MV-4-11 (cell line): Measurements from ENCODE around the gene SRBD1.
"Not testable (repeated sequence)": the region's sequence is repeated elsewhere in the genome, so short reads cannot be mapped to it uniquely, and the experiment has no call there.

Source experiments
- DNase-seq: peaks from one replicate; lab custom pipeline; 2025; lab: John Stamatoyannopoulos, UW

SRBD1 gene

DNA sequence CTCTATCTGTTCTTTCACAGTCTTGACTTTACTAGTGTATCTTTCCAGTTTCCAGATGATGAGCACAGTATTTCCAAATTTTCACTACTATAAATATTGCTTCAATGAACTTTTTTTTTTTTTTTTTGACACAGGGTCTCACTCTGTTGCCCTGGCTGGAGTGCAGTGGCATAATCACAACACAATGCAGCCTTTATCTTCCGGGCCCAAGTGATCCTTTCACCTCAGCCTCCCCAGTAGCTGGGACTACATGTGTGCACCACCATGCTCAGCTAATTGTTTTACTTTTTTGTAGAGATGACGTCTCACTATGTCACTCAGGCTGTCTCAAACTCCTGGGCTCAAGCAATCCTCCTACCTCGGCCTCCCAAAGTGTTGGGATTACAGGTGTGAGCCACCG is 142.8 kb downstream of the SRBD1 start:
- no peak for DNase-seq

DNA sequence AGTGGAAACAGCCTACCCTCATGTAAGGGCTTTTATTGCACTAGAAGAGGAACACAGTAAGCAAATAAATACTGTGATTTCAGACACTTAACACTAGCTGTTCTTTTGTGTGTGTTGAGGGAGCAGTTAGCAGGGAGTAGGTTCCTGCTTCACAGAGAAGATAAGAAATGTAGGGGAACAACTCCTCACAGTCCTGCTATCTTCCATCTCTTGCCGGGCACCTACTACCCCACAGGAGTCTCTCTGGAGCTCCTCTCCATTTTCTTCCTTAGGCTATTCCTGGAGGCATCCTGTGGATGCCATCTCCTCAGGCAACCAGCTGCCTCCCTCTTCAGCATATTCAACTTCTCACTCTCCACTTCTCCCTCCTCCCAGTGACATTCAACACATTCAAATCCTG is 145.0 kb downstream of the SRBD1 start:
- DNase-seq, result no peak

GRCh38 chr2:45460825-45461224 is 150.2 kb downstream of the SRBD1 start:
- DNase-seq, result no peak

DNA sequence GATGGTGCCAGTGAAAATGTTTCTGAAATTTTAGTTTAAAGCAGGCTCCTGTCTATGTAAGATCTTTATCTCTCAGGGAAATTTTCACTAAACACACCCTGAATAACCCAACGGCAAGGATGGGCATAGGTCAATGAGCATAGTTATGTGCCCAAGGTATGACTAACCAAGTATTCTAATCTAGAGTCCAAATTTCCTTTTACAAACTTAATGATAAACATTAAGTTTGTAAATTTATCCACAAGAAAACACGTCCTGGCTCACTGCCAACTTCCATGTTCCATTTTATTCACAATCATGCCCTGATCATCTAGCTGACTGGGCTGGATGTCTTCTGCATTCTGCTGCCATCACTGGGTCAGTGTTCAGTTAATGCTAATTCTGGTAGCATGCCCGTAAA is 151.2 kb downstream of the SRBD1 start:
- DNase-seq, result no peak

DNA sequence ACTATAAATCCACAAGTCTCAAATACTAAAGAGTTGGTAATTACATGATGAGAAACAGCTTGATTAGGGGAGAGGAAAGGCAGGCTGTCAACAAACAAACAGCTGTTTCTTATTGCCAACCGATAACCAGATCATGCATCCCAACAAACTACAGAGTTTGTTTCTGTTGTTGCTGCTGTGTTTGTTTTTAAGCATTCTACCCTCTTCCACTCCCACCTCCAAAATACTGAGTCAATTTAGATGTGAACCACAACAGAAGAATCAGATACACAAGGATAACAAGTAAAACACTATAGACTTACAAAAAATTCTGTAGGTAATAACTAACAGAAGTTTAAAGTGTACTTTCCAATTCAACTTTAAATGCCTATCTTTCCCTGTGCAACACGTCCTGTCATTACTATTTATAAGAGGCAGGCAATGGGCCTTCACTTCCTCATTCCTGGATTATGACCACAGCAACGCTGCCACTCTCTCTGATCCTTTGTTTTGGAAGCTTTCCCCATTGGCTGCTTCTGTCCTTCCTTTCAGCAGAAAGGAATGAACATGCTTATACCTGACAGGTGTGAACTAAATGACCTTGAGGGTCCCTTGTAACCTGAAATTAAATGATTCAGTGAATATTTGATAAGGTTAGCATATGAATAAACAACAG is 152.0 kb downstream of the SRBD1 start:
- peak; percentile 59 for DNase-seq

DNA sequence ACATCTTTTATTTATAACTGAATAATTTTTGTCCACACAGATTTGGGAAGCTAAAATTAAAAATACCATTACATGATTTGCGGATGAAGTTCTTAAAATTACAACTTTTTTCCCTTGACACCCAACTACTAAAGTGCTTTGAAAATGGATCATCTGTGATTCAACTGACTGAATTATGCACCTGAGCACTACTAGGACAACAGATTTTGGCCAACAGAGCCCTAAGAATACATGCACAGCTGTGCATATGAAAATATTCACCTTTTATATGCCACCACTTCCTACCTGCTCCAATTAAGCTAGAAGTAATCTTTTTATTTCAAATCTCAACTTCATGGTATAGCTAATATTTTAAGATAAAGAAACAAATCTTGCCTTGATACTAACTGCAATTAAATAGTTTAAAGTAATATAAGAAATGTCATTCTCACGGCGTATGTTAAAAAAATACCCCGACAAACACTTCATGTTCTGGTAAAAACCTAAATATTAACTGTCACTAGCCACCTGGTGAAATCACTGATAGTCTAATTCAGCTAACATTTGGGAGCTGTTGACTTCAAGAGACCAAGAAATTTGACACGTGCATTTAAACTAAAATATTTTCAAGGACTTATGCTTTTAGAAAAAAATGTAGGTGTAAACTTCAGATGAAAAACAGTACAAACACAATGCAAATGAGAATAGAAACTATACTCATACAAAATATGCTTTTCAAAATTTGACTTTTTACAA is 153.7 kb downstream of the SRBD1 start:
- no peak for DNase-seq

DNA sequence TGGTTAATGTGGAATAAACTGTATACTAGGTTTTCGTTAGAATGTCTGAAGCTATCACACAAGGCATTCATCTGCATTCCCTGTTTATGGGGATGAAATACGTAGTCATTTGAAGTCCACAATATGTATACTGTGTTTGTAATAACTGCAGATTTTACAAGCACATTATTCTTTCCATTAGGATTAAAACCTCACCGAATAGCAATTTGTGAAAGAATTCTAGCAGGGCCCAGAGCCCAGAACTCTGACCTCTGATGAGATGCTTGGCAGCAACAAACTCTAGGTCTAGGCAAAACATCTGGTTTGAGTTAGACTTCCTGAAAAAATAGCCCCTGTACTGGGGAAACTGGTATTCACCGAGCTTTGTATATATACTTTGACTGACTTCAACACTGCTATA is 158.2 kb downstream of the SRBD1 start:
- no peak for DNase-seq

GRCh38 chr2:45450634-45451033 is 160.4 kb downstream of the SRBD1 start:
- DNase-seq, result no peak

- no peak for DNase-seq
These were observed 162.8 kb downstream of the SRBD1 start for GRCh38 chr2:45448217-45448616.

DNA sequence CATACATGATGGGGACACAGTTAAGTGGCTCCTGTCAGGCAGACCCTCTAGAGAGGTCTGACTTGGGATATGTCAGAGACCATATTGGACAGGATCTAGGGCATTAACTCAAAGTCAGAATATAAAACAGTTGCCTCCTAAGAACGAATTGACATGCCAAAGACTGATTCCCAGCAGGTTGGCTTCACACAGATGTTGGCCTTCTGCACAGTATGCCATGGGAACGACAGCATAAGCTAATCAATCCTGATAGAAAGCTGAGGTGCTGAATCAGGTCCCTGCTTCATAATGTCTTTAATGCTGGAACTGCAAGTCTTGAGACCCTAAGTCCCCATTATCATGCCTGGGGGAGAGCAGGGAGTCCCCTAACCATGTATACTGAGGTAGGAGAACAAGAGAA is 165.1 kb downstream of the SRBD1 start:
- DNase-seq, result no peak

- no peak for DNase-seq
These were observed 166.0 kb downstream of the SRBD1 start for GRCh38 chr2:45445037-45445436.

DNA sequence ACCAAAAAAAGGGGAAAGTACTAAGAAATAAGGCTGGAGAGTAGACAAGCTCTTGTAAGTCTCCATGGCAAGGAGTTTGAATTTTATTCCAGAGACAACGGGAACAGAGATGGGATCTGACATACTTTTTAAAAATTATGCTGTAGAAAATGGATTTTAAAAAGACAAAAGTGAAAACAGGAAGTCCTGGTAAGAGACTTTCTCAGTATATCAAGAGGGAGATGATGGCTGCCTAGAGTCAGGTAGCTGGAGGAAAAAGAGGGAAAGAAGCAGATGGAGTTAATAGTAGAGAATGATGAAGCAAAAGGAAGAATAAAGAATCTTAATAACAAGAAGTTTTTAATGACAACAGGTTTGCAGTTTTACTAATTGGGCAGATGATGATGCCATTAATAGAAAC is 168.1 kb downstream of the SRBD1 start:
- DNase-seq, result no peak

DNA sequence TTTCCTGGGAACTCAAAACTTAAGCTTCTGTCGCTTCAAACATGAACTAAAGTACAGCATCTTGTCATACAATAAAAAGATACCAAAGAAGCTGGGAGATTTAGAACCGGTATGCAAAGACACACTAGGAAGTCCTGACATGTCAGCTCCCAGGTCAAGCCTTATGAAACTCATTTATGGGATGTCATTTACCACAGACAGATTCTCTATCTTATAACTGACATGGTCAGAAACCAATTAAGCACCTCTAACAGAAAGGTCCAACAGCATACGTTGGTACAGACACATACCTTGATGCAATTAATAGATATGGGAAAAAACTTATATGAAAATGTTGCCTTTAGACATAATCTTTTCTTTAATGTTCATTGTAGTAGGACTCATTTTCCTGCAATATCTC is 169.0 kb downstream of the SRBD1 start:
- DNase-seq, result no peak

DNA sequence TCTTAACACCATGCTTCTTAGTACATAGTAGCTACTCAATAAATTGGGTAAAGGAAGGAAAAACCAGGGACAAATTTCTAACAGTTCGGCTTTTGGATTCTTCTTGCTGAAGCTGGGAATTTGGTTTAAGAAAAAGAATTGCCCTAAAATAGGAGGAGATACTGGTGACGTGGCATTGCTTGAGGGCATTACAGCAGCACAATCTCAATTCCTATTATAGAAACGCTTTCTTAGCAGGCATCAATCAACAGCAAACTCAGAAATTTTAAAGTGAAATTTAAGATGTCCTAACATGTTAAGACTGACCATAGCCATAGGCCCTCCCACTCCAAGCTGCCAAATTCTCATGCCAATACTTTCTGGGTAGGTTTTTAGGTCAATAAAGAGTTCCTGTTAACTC is 169.5 kb downstream of the SRBD1 start:
- no peak for DNase-seq

GRCh38 chr2:45439788-45440773 is 171.0 kb downstream of the SRBD1 start:
- DNase-seq, result no peak

DNA sequence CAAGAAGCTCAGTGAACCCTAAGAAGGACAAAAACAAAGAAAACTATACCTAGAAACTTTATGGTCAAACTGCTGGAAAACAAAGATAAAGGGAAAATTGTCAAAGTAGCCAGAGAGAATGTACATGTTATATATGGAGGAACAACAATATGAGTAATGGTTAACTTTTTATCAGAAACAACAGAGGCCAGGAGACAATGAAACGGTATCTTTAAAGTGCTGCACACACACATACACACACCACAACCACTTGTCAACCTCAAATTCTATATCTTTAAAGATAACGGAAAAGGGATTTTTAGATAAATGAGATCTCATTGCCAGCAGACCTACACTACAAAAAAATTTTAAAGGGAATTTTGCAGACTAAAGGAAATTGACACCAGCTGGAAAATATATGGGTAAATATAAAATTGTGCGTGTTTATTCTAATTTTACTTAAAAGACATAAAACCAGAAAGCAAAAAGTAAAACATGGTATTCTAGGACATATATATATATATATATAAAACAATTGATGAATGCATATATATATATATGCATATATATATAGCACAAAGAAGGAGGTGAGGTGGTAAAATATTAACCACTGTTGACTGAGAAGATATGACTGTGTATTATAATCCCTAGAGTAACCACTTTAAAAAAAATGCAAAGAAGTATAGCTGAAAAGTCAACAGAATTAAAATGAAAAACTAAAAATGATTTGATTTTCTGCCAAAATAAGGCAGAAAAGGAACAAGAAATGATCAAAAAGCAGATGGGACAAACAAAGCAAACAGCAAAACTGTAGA is 172.0 kb downstream of the SRBD1 start:
- no peak for DNase-seq

- DNase-seq, result no peak
These were observed 174.6 kb downstream of the SRBD1 start for GRCh38 chr2:45436456-45436855.

DNA sequence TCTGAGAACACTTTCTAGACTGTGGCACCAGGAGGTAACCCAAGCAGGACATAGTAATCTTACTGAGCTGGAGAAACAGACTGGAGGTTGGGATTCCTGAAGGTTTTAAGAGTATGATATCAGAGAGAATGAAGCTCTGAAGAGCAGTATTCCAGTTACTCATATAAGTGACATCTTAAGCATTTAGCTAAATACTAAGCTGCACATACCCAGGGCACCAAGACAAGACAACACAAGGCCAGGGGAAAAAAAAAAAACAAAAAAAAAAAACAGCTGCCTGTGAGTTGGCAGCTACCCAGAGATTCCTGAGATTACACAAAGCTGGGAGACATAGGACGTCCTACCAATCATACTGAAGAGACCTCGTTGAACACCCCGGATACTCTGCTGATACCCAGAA is 175.8 kb downstream of the SRBD1 start:
- DNase-seq, result no peak

- no peak for DNase-seq
These were observed 177.7 kb downstream of the SRBD1 start for GRCh38 chr2:45433363-45433762.

- DNase-seq, result no peak
These were observed 178.7 kb downstream of the SRBD1 start for GRCh38 chr2:45432406-45432805.

- DNase-seq, result not testable (repeated sequence)
These were observed 185.0 kb downstream of the SRBD1 start for GRCh38 chr2:45426025-45426424.

DNA sequence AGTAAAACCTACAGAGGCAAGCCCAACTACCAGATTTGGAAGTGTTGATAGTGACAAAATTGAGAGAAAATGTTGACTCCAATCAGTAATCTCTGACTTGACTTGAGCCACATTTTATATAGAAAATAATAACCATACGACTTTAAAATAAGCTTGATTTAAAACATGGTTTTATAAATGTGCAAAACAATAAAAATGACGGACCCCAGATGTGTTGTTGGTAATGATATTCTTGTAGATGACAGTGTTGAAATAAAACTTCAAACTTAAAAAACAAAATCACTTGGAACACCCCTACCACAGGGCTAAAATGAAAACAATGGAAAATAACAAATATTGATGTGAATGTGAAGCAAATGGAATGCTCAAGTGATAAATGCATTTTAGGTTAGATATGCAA is 188.1 kb downstream of the SRBD1 start:
- no peak for DNase-seq
